ENCODE measurements around the gene NR5A1.

GRCh38 chr9:124544535-124544934 lies 37.3 kb upstream of the NR5A1 start:
- TF ChIP-seq, protein P1, sequence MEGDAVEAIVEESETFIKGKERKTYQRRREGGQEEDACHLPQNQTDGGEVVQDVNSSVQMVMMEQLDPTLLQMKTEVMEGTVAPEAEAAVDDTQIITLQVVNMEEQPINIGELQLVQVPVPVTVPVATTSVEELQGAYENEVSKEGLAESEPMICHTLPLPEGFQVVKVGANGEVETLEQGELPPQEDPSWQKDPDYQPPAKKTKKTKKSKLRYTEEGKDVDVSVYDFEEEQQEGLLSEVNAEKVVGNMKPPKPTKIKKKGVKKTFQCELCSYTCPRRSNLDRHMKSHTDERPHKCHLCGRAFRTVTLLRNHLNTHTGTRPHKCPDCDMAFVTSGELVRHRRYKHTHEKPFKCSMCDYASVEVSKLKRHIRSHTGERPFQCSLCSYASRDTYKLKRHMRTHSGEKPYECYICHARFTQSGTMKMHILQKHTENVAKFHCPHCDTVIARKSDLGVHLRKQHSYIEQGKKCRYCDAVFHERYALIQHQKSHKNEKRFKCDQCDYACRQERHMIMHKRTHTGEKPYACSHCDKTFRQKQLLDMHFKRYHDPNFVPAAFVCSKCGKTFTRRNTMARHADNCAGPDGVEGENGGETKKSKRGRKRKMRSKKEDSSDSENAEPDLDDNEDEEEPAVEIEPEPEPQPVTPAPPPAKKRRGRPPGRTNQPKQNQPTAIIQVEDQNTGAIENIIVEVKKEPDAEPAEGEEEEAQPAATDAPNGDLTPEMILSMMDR (IDR thresholded peaks at IDR 0.05), result no peak
- no peak for TF ChIP-seq POLR2A (IDR thresholded peaks at IDR 0.05)
- TF ChIP-seq EP300 (IDR thresholded peaks at IDR 0.05), result no peak
- TF ChIP-seq POLR2AphosphoS5 (IDR thresholded peaks at IDR 0.05), result no peak

All from sigmoid colon (tissue), 4 donors.